PC-3 (cell line): ENCODE data around the gene RIMBP2. TPM values are rescaled to one million over a fixed set of nuclear protein-coding genes. Genes with fewer than 3 reads are reported as not detected.

ENCODE experiments used
- ATAC-seq: fragments of 200-7000 bp; cut with Tn5 transposase; 2 replicates; pipeline ENCODE4 v1.9.1; 2020; ENCODE audit warnings: mild to moderate bottlenecking, moderate library complexity
- BruUV-seq: library from RNA; stranded (reverse); fragments of 400-500 nt; replicated peaks from 2 replicates; lab custom pipeline; 2021; lab: Mats Ljungman, UMichigan
- CTCF ChIA-PET: fragments of 300-600 bp; sonication (Branson Sonifier 250); formaldehyde crosslinking; loops from one replicate; lab custom pipeline; 2022; ENCODE audit warnings: antibody characterized with exemption; lab: Charles Lee
- POLR2A ChIA-PET: fragments of 300-600 bp; sonication (Branson Sonifier 250); formaldehyde crosslinking; loops from one replicate; lab custom pipeline; 2022; ENCODE audit warnings: antibody characterized with exemption; ENCODE audit not compliant: unreplicated experiment; lab: Charles Lee
- DNase-seq: peaks from one replicate; pipeline ENCODE4 v3.0.0-alpha.2; 2015
- H2AFZ ChIP-seq: fragments of 300-600 bp; sonication (generic); 2 replicates; pipeline ENCODE4 v1.6.0; 2016; ENCODE audit warnings: antibody characterized with exemption, low read length
- H3F3A ChIP-seq: fragments of 300-600 bp; sonication (generic); one replicate; pipeline ENCODE4 v1.6.0; 2017; ENCODE audit warnings: antibody characterized with exemption, low read length, control low read depth, mild to moderate bottlenecking; ENCODE audit not compliant: unreplicated experiment
- H3K27ac ChIP-seq: fragments of 300-600 bp; sonication (generic); 2 replicates; pipeline ENCODE4 v1.5.1; 2016; ENCODE audit warnings: mild to moderate bottlenecking, low read length
- H3K27me3 ChIP-seq: fragments of 300-600 bp; sonication (generic); 2 replicates; pipeline ENCODE4 v1.6.1; 2016; ENCODE audit warnings: low read length, mixed read lengths
- H3K36me3 ChIP-seq: fragments of 300-600 bp; sonication (generic); 2 replicates; pipeline ENCODE4 v1.6.1; 2016; ENCODE audit warnings: low read depth, mixed run types, low read length, mixed read lengths
- H3K4me1 ChIP-seq: fragments of 300-600 bp; sonication (generic); 2 replicates; pipeline ENCODE4 v1.5.1; 2016; ENCODE audit warnings: low read length; ENCODE audit not compliant: insufficient read depth
- H3K4me2 ChIP-seq: fragments of 300-600 bp; sonication (generic); 2 replicates; pipeline ENCODE4 v1.6.0; 2016; ENCODE audit warnings: low read length
- H3K4me3 ChIP-seq: fragments of 300-600 bp; sonication (generic); 2 replicates; pipeline ENCODE4 v1.5.1; 2016; ENCODE audit warnings: mild to moderate bottlenecking, low read length, mixed read lengths
- H3K79me2 ChIP-seq: fragments of 300-600 bp; sonication (generic); 2 replicates; pipeline ENCODE4 v1.6.1; 2017; ENCODE audit warnings: low read length, mixed read lengths
- H3K9ac ChIP-seq: fragments of 300-600 bp; sonication (generic); 2 replicates; pipeline ENCODE4 v1.6.0; 2016; ENCODE audit warnings: mild to moderate bottlenecking, low read length
- H3K9me2 ChIP-seq: fragments of 300-600 bp; sonication (generic); replicated peaks from 2 replicates; pipeline ENCODE4 v1.6.1; 2016; ENCODE audit warnings: mixed run types, low read length, mixed read lengths
- H3K9me3 ChIP-seq: fragments of 300-600 bp; sonication (generic); 2 replicates; pipeline ENCODE4 v1.6.1; 2016; ENCODE audit warnings: low read length, mixed read lengths
- H4K20me1 ChIP-seq: fragments of 300-600 bp; sonication (generic); 2 replicates; pipeline ENCODE4 v1.6.1; 2016; ENCODE audit warnings: low read length, mixed read lengths
- CTCF ChIP-seq: fragments of 300-600 bp; sonication (generic); conservative IDR thresholded peaks from 2 replicates; pipeline ENCODE4 v1.5.1; 2017; ENCODE audit warnings: antibody characterized with exemption, low read depth, mild to moderate bottlenecking, low read length
- EZH2 ChIP-seq: fragments of 300-600 bp; sonication (generic); IDR thresholded peaks from one replicate; pipeline ENCODE4 v1.6.1; 2017; ENCODE audit warnings: antibody characterized with exemption, mild to moderate bottlenecking, low read length; ENCODE audit not compliant: unreplicated experiment
- EZH2phosphoT487 ChIP-seq: fragments of 300-600 bp; sonication (generic); IDR thresholded peaks from 2 replicates; pipeline ENCODE4 v1.6.1; 2018; ENCODE audit warnings: mild to moderate bottlenecking, antibody characterized with exemption, low read length, borderline replicate concordance
- intact Hi-C: fragments of 100-400 bp; cut with micrococcal nuclease; formaldehyde crosslinking; loops from 2 replicates; pipeline ENCODE4 v1.9.0; 2023
- total RNA-seq: library from RNA; depleted of rRNA; stranded (reverse); fragments of >200 nt; gene quantifications from 2 replicates; pipeline ENCODE4 v1.2.3, GENCODE V29; 2014

The RIMBP2 gene
- total RNA-seq, 1 experiment from 2014 or later: not detected

GRCh38 chr12:130655881-130656280, 60.2 kb downstream of the RIMBP2 start:
- ChIA-PET POLR2A (no interaction called here), CTCF (no interaction called here)
- Histone ChIP-seq H3K9ac (no peak overlapping the region), H2AFZ (no peak overlapping the region), H3K9me2 (no peaks in the 10 kb centered on the region), H4K20me1 (no peaks in the 10 kb centered on the region), H3K79me2 (no peaks in the 10 kb centered on the region), H3F3A (no peaks in the 10 kb centered on the region), H3K4me1 (no peaks in the 10 kb centered on the region), H3K36me3 (no peaks in the 10 kb centered on the region), H3K27ac (no peak overlapping the region), H3K4me2 (no peak overlapping the region), H3K27me3 (no peaks in the 10 kb centered on the region), H3K9me3 (no peaks in the 10 kb centered on the region), H3K4me3 (no peak overlapping the region)
- no TSS peak for BruUV-seq
- intact Hi-C loops: no loop called here
- no peak for DNase-seq
- no peak for TF ChIP-seq EZH2phosphoT487
- no peak for TF ChIP-seq CTCF
- TF ChIP-seq EZH2: no peak
- no peak for ATAC-seq

- Histone ChIP-seq H3K4me3 (no peak overlapping the region), H3F3A (no peaks in the 10 kb centered on the region), H3K4me2 (no peak overlapping the region), H3K4me1 (no peaks in the 10 kb centered on the region), H3K9me2 (no peaks in the 10 kb centered on the region), H3K36me3 (no peaks in the 10 kb centered on the region), H3K27ac (no peak overlapping the region), H4K20me1 (no peaks in the 10 kb centered on the region), H3K79me2 (no peaks in the 10 kb centered on the region), H2AFZ (no peak overlapping the region), H3K9me3 (no peaks in the 10 kb centered on the region), H3K9ac (no peak overlapping the region), H3K27me3 (no peaks in the 10 kb centered on the region)
- POLR2A ChIA-PET: no interaction called here
- TF ChIP-seq EZH2 (no peak), CTCF (no peak), EZH2phosphoT487 (no peak)
- no peak for ATAC-seq
- CTCF ChIA-PET: no interaction called here
- no peak for DNase-seq
- intact Hi-C loops: no loop called here
- BruUV-seq: no TSS peak
These were observed 61.1 kb downstream of the RIMBP2 start for GRCh38 chr12:130655010-130655409.

GRCh38 chr12:130651188-130651959, 64.7 kb downstream of the RIMBP2 start:
- Histone ChIP-seq H2AFZ (no peak overlapping the region), H3K9me3 (no peaks in the 10 kb centered on the region), H3K4me2 (no peak overlapping the region), H3K79me2 (no peaks in the 10 kb centered on the region), H3K9me2 (no peaks in the 10 kb centered on the region), H3K4me1 (no peaks in the 10 kb centered on the region), H3K36me3 (no peaks in the 10 kb centered on the region), H3K4me3 (no peak overlapping the region), H4K20me1 (no peaks in the 10 kb centered on the region), H3F3A (no peaks in the 10 kb centered on the region), H3K9ac (no peak overlapping the region), H3K27me3 (no peaks in the 10 kb centered on the region), H3K27ac (no peak overlapping the region)
- ChIA-PET CTCF (no interaction called here), POLR2A (no interaction called here)
- intact Hi-C loops: no loop called here
- no peak for DNase-seq
- TF ChIP-seq EZH2: no peak
- no peak for TF ChIP-seq EZH2phosphoT487
- no peak for TF ChIP-seq CTCF
- BruUV-seq: no TSS peak
- no peak for ATAC-seq
